T-helper 1 cell treated with Interleukin-12 subunit alpha and Interleukin-12 subunit beta and Interleukin-4 antibody, amounts not matched to agents 30 ng/mL and 1 ng/mL, for 36 hours (primary cell): ENCODE measurements around the gene CMKLR1. TPM values are rescaled to one million over a fixed set of nuclear protein-coding genes. Genes with fewer than 3 reads are reported as not detected.

Experiments
- intact Hi-C: fragments of 100-400 bp; cut with micrococcal nuclease; formaldehyde crosslinking; loops from one replicate; pipeline ENCODE4 v1.15.1; 2024
- total RNA-seq: library from RNA; stranded (reverse); gene quantifications from 2 replicates; pipeline ENCODE4 v1.2.3, GENCODE V29; 2022

The CMKLR1 gene
- total RNA-seq, 1 donor from 2014 or later = not detected

GRCh38 chr12:108269224-108269623 lies 69.9 kb downstream of the CMKLR1 start:
- intact Hi-C loops = no loop called here

GRCh38 chr12:108268397-108268796 lies 70.7 kb downstream of the CMKLR1 start:
- intact Hi-C loops = no loop called here

- intact Hi-C loops = no loop called here
Observed at GRCh38 chr12:108267450-108267849, 71.7 kb downstream of the CMKLR1 start.

GRCh38 chr12:108266131-108266530 lies 73.0 kb downstream of the CMKLR1 start:
- intact Hi-C loops = no loop called here

GRCh38 chr12:108265505-108265904 lies 73.6 kb downstream of the CMKLR1 start:
- intact Hi-C loops = no loop called here

- intact Hi-C loops = no loop called here
Observed at GRCh38 chr12:108260969-108261368, 78.1 kb downstream of the CMKLR1 start.

- intact Hi-C loops = no loop called here
Observed at GRCh38 chr12:108260039-108260438, 79.1 kb downstream of the CMKLR1 start.

- intact Hi-C loops = no loop called here
Observed at GRCh38 chr12:108257610-108258106, 81.5 kb downstream of the CMKLR1 start.

- intact Hi-C loops = no loop called here
Observed at GRCh38 chr12:108257004-108257403, 82.1 kb downstream of the CMKLR1 start.

- intact Hi-C loops = no loop called here
Observed at GRCh38 chr12:108255252-108255602, 83.9 kb downstream of the CMKLR1 start.

- intact Hi-C loops = no loop called here
Observed at GRCh38 chr12:108254517-108255251, 84.4 kb downstream of the CMKLR1 start.

GRCh38 chr12:108254030-108254429 lies 85.1 kb downstream of the CMKLR1 start:
- intact Hi-C loops = no loop called here

- intact Hi-C loops = no loop called here
Observed at GRCh38 chr12:108253540-108253939, 85.6 kb downstream of the CMKLR1 start.

GRCh38 chr12:108252523-108252922 lies 86.6 kb downstream of the CMKLR1 start:
- intact Hi-C loops = no loop called here

- intact Hi-C loops = no loop called here
Observed at GRCh38 chr12:108248011-108248410, 91.1 kb downstream of the CMKLR1 start.

- intact Hi-C loops = no loop called here
Observed at GRCh38 chr12:108247130-108247529, 92.0 kb downstream of the CMKLR1 start.

- intact Hi-C loops = no loop called here
Observed at GRCh38 chr12:108241986-108242703, 97.0 kb downstream of the CMKLR1 start.

- intact Hi-C loops = no loop called here
Observed at GRCh38 chr12:108240928-108241327, 98.2 kb downstream of the CMKLR1 start.

- intact Hi-C loops = no loop called here
Observed at GRCh38 chr12:108240027-108240785, 98.9 kb downstream of the CMKLR1 start.

GRCh38 chr12:108239378-108239777 lies 99.7 kb downstream of the CMKLR1 start:
- intact Hi-C loops = no loop called here

- intact Hi-C loops = no loop called here
Observed at GRCh38 chr12:108238474-108238873, 100.6 kb downstream of the CMKLR1 start.
